A673 (cell line): ENCODE measurements around the gene ISLR. TPM values are rescaled to one million over a fixed set of nuclear protein-coding genes. Genes with fewer than 3 reads are reported as not detected.

Experiments
- BruUV-seq: library from RNA; stranded (reverse); fragments of 400-500 nt; replicated peaks from 2 replicates; lab custom pipeline; 2021; lab: Mats Ljungman, UMichigan
- CTCF ChIA-PET: fragments of 300-600 bp; sonication (Branson Sonifier 250); formaldehyde crosslinking; loops from one replicate; lab custom pipeline; 2022; ENCODE audit warnings: antibody characterized with exemption; lab: Charles Lee
- POLR2A ChIA-PET: fragments of 300-600 bp; sonication (Branson Sonifier 250); formaldehyde crosslinking; loops from one replicate; lab custom pipeline; 2022; ENCODE audit warnings: antibody characterized with exemption; ENCODE audit not compliant: low non-redundant PET; lab: Charles Lee
- DNase-seq: peaks from one replicate; pipeline ENCODE4 v3.0.0-alpha.2; 2015; ENCODE audit warnings: low spot score
- H3K27ac ChIP-seq: fragments of 200-600 bp; sonication (generic); 2 replicates; pipeline ENCODE4 v1.5.1; 2016; ENCODE audit warnings: mixed run types, low read depth, mild to moderate bottlenecking, mixed read lengths, antibody characterized with exemption, low read length; ENCODE audit not compliant: poor library complexity, severe bottlenecking
- H3K27me3 ChIP-seq: fragments of 200-600 bp; sonication (generic); replicated peaks from 2 replicates; pipeline ENCODE4 v1.6.1; 2017; ENCODE audit warnings: mixed run types, low read depth, mild to moderate bottlenecking, mixed read lengths, antibody characterized with exemption, low read length; ENCODE audit not compliant: insufficient read depth, poor library complexity
- H3K36me3 ChIP-seq: fragments of 200-600 bp; sonication (generic); 2 replicates; pipeline ENCODE4 v1.6.1; 2016; ENCODE audit warnings: mixed run types, mild to moderate bottlenecking, mixed read lengths, antibody characterized with exemption, low read length; ENCODE audit not compliant: insufficient read depth, poor library complexity, severe bottlenecking
- H3K4me1 ChIP-seq: fragments of 200-600 bp; sonication (generic); 2 replicates; pipeline ENCODE4 v1.6.1; 2017; ENCODE audit warnings: mixed run types, mild to moderate bottlenecking, mixed read lengths, antibody characterized with exemption, low read length; ENCODE audit not compliant: insufficient read depth, poor library complexity, severe bottlenecking
- H3K4me3 ChIP-seq: fragments of 200-600 bp; sonication (generic); 2 replicates; pipeline ENCODE4 v1.5.1; 2016; ENCODE audit warnings: low read depth, mixed run types, mild to moderate bottlenecking, mixed read lengths, low read length; ENCODE audit not compliant: poor library complexity, severe bottlenecking
- H3K9me3 ChIP-seq: fragments of 200-600 bp; sonication (generic); 2 replicates; pipeline ENCODE4 v1.6.1; 2016; ENCODE audit warnings: mixed run types, low read depth, mild to moderate bottlenecking, mixed read lengths, antibody characterized with exemption, low read length; ENCODE audit not compliant: poor library complexity, severe bottlenecking
- EZH2 ChIP-seq: fragments of 200-600 bp; sonication (generic); IDR thresholded peaks from 2 replicates; pipeline ENCODE4 v1.6.1; 2017; ENCODE audit warnings: borderline replicate concordance, low read depth, mild to moderate bottlenecking, mixed read lengths, antibody characterized with exemption, low read length; ENCODE audit not compliant: poor library complexity, severe bottlenecking
- intact Hi-C: fragments of 100-400 bp; cut with micrococcal nuclease; formaldehyde crosslinking; loops from one replicate; pipeline ENCODE4 v1.10.0; 2022; ENCODE audit not compliant: unreplicated experiment
- total RNA-seq: library from RNA; stranded (reverse); gene quantifications from 2 replicates; pipeline ENCODE4 v1.2.3, GENCODE V29; 2021
- TF ChIP-seq, protein P1 (sequence below): fragments of 300-800, 200-600 bp; sonication (generic); conservative IDR thresholded peaks from 2 replicates; pipeline ENCODE4 v1.5.1; 2017; ENCODE audit warnings: low read depth, mild to moderate bottlenecking, antibody characterized with exemption, low read length, moderate library complexity, mixed read lengths

ISLR gene
- total RNA-seq, 1 experiment from 2014 or later: 0.41 TPM

DNA sequence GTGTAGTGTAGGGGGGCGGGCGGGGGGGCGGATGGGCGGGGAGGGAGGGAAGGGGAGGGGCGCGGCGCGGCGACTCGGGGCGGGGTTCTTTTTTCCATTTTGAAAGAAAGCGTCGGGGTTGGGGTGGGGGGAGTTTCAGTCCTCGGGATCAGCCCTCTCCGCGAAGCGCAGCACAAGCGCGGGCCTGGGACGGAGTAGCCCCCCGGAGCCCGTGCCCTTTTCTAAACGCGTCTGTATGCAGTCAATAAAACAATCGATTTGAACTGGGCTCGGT is 37.0 kb upstream of the ISLR start:
- POLR2A ChIA-PET: no interaction called here
- TF ChIP-seq EZH2: no peak
- TF ChIP-seq, protein P1, sequence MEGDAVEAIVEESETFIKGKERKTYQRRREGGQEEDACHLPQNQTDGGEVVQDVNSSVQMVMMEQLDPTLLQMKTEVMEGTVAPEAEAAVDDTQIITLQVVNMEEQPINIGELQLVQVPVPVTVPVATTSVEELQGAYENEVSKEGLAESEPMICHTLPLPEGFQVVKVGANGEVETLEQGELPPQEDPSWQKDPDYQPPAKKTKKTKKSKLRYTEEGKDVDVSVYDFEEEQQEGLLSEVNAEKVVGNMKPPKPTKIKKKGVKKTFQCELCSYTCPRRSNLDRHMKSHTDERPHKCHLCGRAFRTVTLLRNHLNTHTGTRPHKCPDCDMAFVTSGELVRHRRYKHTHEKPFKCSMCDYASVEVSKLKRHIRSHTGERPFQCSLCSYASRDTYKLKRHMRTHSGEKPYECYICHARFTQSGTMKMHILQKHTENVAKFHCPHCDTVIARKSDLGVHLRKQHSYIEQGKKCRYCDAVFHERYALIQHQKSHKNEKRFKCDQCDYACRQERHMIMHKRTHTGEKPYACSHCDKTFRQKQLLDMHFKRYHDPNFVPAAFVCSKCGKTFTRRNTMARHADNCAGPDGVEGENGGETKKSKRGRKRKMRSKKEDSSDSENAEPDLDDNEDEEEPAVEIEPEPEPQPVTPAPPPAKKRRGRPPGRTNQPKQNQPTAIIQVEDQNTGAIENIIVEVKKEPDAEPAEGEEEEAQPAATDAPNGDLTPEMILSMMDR: no peak
- Histone ChIP-seq H3K9me3 (no peaks in the 10 kb centered on the region), H3K27ac (no peak overlapping the region), H3K4me3 (peak overlapping the region; percentile 51), H3K4me1 (peaks cover 20% of the 10 kb centered on the region), H3K36me3 (no peaks in the 10 kb centered on the region), H3K27me3 (peaks cover 20% of the 10 kb centered on the region)
- intact Hi-C loops: no loop called here
- BruUV-seq: no TSS peak
- no peak for DNase-seq
- CTCF ChIA-PET: interaction anchor here (1.1 kb wide), 1 partner anchor 17 kb away, joined by 3 read pairs; no protein-coding TSS in a partner anchor

- ChIA-PET CTCF (interaction anchor here (1.1 kb wide), 1 partner anchor 17 kb away, joined by 3 read pairs; no protein-coding TSS in a partner anchor), POLR2A (no interaction called here)
- intact Hi-C loops: no loop called here
- Histone ChIP-seq H3K4me1 (peaks cover 20% of the 10 kb centered on the region), H3K4me3 (peak overlapping the region; percentile 41), H3K36me3 (no peaks in the 10 kb centered on the region), H3K27me3 (peaks cover 15% of the 10 kb centered on the region), H3K27ac (no peak overlapping the region), H3K9me3 (no peaks in the 10 kb centered on the region)
- no TSS peak for BruUV-seq
- TF ChIP-seq, protein P1: no peak
- peak; percentile 41 for DNase-seq
Observed at GRCh38 chr15:74136814-74137536, 36.5 kb upstream of the ISLR start.

DNA sequence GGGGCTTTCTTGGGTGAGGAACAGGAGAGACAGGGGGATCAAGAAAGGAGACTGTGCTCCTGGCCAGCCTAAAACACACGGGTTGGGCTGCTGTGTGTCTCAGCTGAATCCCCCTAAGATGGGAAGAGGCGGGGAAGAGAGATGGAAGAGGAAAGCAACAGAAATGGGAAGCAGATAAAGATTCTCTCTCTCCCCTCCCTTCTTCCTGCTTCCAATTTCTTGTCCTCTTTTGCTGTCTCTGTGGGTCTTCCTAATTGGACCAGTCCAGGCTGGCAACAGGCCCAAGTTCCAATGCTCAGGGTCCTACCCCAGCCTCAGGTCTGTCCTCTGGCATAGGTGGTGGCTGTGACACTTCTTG is 36.0 kb upstream of the ISLR start:
- no peaks in the 10 kb centered on the region for H3K9me3 ChIP-seq
- no peak overlapping the region for H3K4me3 ChIP-seq
- intact Hi-C loops: no loop called here
- BruUV-seq: no TSS peak
- CTCF ChIA-PET: no interaction called here
- no peak for TF ChIP-seq EZH2
- TF ChIP-seq, protein P1: no peak
- peaks cover 20% of the 10 kb centered on the region for H3K4me1 ChIP-seq
- H3K27ac ChIP-seq: no peak overlapping the region
- H3K27me3 ChIP-seq: peaks cover 9% of the 10 kb centered on the region
- no peaks in the 10 kb centered on the region for H3K36me3 ChIP-seq
- POLR2A ChIA-PET: no interaction called here
- no peak for DNase-seq
